ENCODE results near the gene ANKS1B.
A peak's percentile ranks its signal among the peaks of the same experiment; 100 is the strongest.

The ANKS1B gene

DNA sequence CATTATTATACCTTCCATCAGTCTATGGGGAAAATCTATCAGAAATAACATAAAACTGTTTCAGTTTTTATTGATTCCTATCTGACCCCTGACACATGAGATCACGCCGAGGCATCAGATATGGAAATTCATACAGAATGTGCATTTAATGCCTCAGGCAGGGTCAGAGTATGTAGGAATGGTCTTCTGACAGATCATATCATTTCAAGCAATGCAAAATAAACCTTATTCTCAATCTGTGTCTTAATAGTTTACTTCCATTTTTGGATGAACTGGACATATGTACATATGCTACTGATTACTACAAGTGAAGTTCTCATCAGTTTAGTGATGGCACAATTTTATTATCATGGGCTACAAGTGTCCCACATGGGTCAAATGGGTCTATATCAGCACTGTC lies 150.0 kb downstream of the ANKS1B start:
- TF ChIP-seq, protein P1, sequence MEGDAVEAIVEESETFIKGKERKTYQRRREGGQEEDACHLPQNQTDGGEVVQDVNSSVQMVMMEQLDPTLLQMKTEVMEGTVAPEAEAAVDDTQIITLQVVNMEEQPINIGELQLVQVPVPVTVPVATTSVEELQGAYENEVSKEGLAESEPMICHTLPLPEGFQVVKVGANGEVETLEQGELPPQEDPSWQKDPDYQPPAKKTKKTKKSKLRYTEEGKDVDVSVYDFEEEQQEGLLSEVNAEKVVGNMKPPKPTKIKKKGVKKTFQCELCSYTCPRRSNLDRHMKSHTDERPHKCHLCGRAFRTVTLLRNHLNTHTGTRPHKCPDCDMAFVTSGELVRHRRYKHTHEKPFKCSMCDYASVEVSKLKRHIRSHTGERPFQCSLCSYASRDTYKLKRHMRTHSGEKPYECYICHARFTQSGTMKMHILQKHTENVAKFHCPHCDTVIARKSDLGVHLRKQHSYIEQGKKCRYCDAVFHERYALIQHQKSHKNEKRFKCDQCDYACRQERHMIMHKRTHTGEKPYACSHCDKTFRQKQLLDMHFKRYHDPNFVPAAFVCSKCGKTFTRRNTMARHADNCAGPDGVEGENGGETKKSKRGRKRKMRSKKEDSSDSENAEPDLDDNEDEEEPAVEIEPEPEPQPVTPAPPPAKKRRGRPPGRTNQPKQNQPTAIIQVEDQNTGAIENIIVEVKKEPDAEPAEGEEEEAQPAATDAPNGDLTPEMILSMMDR (conservative IDR thresholded peaks at IDR 0.05; ENCODE audit: low read depth, low read length), result no peak
- H3K4me3 ChIP-seq (ENCODE audit: low read depth, low read length), result no peak overlapping the region
- no peak for DNase-seq (ENCODE audit: low read depth)

DNA sequence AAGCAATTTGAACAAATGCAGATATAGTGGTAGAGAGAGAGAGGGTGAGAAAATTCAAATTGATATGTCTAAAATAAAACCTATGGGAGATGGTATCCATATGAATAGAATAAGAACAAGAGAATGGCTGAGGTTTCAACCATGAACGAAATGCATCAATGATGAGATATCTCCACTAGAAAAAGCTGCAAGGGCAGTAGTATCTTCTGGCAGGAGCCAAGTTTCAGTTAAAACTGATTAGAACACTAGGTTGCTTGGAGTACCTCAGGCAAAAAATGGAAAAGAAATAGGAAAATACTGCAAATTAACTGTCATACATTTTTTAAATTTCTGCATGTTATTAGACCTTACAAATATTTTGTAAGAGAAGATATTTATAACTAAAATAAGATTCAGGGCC lies 151.3 kb downstream of the ANKS1B start:
- DNase-seq (ENCODE audit: low read depth), result no peak
- no peak overlapping the region for H3K4me3 ChIP-seq (ENCODE audit: low read depth, low read length)
- TF ChIP-seq, protein P1 (conservative IDR thresholded peaks at IDR 0.05; ENCODE audit: low read depth, low read length), result no peak

DNA sequence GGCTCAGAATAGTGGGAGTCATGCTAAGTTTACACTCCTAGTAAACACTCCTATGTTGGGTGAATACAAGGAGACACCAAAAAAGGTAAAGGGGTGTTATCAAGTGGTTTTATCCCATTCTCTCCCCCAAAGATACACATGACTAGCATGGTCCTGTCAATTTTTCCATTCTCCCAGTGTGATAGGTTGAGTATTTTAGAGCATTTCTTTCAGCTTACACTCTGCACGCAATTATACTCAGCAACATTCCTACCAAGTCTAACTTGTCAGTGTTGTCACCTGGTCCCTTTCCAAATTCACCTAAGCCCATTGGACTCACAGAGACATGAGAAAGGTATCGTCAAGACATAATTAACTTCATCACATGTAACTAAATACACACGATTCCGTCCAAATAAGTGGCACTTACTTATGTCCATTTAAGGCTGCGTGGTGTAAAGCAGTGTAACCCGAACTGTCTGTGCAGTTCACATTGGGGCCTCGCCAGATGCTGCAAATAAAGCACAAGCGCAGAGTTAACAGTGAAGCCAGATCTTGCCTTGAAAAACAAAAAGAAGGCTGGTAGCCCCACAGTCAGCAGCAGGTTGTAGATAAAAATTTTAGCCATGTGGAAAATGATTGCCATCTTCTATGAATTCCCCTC lies 159.7 kb downstream of the ANKS1B start:
- TF ChIP-seq, protein P1 (conservative IDR thresholded peaks at IDR 0.05; ENCODE audit: low read depth, low read length), result no peak
- no peak for DNase-seq (ENCODE audit: low read depth)
- H3K4me3 ChIP-seq (ENCODE audit: low read depth, low read length), result no peak overlapping the region

DNA sequence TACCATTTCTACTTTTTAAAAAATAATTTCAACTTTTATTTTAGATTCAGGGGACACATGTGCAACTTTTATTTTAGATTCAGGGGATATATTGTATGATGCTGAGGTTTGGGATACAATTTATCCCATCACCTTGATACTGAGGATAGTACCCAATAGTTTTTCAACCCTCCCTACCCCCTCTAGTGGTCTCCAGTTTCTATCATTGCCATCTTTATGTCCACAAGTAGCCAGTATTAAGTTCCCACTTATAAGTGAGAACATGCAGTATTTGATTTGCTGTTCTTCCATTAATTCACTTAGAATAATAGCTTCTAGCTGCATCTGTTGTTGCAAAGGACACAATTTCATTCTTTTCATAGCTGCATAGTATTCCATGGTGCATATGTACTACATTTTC lies 162.5 kb downstream of the ANKS1B start:
- TF ChIP-seq, protein P1 (conservative IDR thresholded peaks at IDR 0.05; ENCODE audit: low read depth, low read length), result no peak
- no peak overlapping the region for H3K4me3 ChIP-seq (ENCODE audit: low read depth, low read length)
- DNase-seq (ENCODE audit: low read depth), result no peak

DNA sequence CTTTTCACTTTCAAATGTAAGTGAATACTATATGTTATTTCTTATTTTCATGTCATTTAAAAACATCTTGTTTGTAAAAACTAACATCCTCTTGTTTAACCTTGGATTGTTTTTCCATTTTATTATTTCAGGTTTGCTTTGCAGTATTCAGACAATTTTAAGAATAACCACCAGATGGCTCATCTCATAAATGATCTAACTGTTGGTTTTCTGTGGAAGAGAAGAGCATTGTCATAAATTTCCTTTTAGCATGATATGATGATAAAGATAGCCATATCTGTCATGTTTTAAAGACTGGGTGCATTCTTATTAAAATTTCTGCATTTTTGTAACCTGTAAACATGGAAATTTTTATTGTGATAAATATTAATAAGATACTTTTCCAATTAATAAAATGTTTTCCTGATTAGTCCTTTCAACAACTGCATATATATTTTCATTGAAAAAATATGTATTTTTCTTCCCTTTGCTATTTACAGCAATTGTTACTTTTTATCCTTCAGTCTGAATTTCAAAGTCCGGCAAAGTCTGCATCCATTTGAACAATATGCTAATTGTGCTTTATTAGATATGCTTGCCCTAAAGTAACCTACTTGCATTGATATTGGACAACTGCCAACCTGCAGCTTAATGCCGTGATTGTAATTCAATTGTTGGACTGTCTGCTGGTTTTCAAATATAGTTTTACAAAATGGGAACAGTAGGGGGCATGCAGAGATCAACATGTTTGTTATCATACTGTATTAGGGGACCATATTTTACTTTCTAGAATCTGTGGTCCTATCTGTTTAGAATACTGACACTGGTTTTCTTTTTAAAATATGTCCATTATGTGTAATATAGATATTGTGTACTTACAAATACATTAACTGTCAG lies 173.8 kb downstream of the ANKS1B start:
- DNase-seq (ENCODE audit: low read depth), result peak; percentile 39
- TF ChIP-seq, protein P1 (conservative IDR thresholded peaks at IDR 0.05; ENCODE audit: low read depth, low read length), result peak; percentile 45
- no peak overlapping the region for H3K4me3 ChIP-seq (ENCODE audit: low read depth, low read length)

DNA sequence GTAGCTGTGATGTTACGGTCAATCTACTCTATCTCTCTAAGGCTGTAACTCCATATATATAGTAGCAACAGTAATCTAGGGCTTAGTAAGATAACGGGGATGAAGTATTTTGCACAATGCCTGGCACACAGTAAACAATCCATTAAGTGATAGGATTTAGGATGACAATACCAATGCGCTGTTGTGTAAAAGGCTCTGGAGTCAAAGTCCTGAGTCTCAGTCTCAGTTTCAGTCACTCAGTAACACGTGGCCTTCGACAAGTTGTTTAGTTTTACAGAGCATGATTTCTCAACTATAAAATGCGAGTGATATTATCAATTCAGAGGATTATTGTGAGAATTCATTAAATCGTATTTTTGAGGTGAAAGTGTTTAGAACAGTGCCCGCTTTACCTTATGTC lies 174.8 kb downstream of the ANKS1B start:
- H3K4me3 ChIP-seq (ENCODE audit: low read depth, low read length), result no peak overlapping the region
- TF ChIP-seq, protein P1 (conservative IDR thresholded peaks at IDR 0.05; ENCODE audit: low read depth, low read length), result no peak
- DNase-seq (ENCODE audit: low read depth), result no peak

Data from choroid plexus epithelial cell (primary cell).